NCI-H510A treated with DMSO at 0.1 percent for 48 hours (cell line): ENCODE results near the gene BTBD10.

ENCODE experiments used
- DNase-seq: peaks from one replicate; lab custom pipeline; 2025; lab: John Stamatoyannopoulos, UW

Gene BTBD10

GRCh38 chr11:13338427-13339069, 124.5 kb downstream of the BTBD10 start:
- DNase-seq = no peak

GRCh38 chr11:13338019-13338426, 125.0 kb downstream of the BTBD10 start:
- no peak for DNase-seq
